ENCODE measurements around the gene XPA.

DNA sequence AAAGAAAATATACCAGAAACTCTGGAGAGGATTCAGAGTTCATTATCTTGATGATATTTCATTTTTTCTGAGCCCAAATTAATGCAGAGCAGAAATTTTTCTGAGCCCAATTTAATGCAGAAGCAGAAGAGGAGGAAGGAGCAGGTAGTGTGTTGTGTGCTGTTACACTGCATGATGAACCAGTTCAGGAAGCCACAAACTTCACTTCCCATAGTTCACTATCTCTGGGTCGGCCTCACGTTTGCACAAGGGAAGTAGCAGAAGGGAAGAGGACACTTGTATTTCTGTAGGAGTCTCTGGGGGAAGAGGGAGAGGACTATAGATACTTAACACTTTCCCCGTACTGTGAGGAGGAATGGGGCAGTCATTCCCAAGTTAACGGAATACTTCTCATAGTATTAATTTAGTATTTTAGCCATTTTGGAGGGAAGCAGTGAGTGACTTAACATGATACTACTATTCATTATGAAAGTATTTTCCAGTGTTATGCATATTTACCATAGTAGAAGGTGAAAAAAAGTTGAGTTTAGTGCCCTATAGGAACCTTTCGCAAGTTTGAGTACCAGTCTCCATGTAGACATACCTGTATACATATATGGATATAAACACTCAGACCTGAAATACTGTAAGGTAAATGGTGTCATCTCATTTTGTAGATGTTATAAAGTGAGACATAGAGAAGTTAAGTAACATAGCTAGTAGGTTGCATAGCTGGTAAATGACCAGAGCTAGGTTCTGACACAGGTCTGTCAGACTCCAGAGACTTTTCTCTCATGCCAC lies 30.0 kb downstream of the XPA start:
- TF ChIP-seq GATA3 (IDR thresholded peaks at IDR 0.05; ENCODE audit: low read depth, low read length) (no peak), GATA2 (IDR thresholded peaks at IDR 0.05; ENCODE audit: low read depth, low read length) (no peak)
